ENCODE results near the gene MCOLN3.

Gene MCOLN3

DNA sequence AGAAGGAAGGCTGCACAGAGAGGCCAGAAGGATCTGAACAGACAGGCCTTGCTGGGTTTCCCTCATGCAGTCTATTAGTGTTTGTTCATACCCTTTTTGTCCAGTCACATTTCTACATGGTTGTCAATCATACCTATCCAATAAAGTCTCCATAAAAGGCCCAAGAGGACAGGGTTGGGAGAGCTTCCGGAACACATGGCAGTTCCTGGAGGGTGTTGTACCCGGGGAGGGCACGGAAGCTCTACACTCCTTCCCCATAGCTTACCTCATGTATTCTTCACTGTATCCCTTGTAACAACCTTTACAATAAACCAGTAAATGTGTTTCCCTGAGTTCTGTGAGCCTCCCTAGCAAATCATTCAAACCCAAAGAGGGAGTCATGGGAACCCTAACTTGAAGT lies 79.4 kb downstream of the MCOLN3 start:
- H3K4me3 ChIP-seq (replicated peaks in 1 of 2; ENCODE audit: low read depth in 2 of 2, low read length in 2 of 2): no peak overlapping the region
- TF ChIP-seq, protein P1, sequence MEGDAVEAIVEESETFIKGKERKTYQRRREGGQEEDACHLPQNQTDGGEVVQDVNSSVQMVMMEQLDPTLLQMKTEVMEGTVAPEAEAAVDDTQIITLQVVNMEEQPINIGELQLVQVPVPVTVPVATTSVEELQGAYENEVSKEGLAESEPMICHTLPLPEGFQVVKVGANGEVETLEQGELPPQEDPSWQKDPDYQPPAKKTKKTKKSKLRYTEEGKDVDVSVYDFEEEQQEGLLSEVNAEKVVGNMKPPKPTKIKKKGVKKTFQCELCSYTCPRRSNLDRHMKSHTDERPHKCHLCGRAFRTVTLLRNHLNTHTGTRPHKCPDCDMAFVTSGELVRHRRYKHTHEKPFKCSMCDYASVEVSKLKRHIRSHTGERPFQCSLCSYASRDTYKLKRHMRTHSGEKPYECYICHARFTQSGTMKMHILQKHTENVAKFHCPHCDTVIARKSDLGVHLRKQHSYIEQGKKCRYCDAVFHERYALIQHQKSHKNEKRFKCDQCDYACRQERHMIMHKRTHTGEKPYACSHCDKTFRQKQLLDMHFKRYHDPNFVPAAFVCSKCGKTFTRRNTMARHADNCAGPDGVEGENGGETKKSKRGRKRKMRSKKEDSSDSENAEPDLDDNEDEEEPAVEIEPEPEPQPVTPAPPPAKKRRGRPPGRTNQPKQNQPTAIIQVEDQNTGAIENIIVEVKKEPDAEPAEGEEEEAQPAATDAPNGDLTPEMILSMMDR (IDR thresholded peaks at IDR 0.05; ENCODE audit: low read depth, low read length): no peak
- DNase-seq (ENCODE audit: low read depth in 2 of 2): no peak

DNA sequence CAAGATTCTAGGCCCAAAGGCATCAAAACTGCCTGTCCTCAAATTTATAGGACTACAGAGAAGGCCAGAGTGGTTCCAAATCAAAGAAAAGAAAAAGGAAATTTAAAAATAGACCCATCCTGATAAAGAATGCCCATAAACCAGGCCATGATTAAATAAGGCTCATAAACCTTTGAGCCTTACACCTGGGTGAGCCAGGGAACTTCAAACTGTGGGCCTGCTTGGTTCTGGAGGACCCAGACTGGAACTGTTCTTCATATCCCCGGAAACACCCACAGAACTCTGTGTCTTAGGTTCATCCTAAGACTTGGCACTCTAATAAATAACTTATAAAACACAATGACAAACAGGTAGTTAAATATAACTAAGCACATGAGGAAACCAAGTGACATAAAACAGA lies 80.2 kb downstream of the MCOLN3 start:
- TF ChIP-seq, protein P1 (IDR thresholded peaks at IDR 0.05; ENCODE audit: low read depth, low read length): no peak
- H3K4me3 ChIP-seq (replicated peaks in 1 of 2; ENCODE audit: low read depth in 2 of 2, low read length in 2 of 2): no peak overlapping the region

More for the DNA sequence above, 80.2 kb downstream of the MCOLN3 start:
- DNase-seq (ENCODE audit: low read depth in 2 of 2): no peak

Measured in cardiac fibroblast (primary cell).